Measurements from ENCODE around the gene EHD4.

Gene EHD4

GRCh38 chr15:41969851-41970431, 2.4 kb downstream of the EHD4 start:
- Histone ChIP-seq H3K27me3 (ENCODE audit: insufficient read depth, low read length, poor library complexity) (peaks cover 27% of the 10 kb centered on the region), H3K4me2 (ENCODE audit: insufficient read depth, low read length) (no peak overlapping the region), H3K9ac (ENCODE audit: low read depth, low read length) (no peak overlapping the region), H3K9me3 (ENCODE audit: insufficient read depth, low read length, severe bottlenecking) (no peaks in the 10 kb centered on the region), H3K27ac (ENCODE audit: low read length) (no peak overlapping the region), H2AFZ (ENCODE audit: low read depth, low read length) (no peak overlapping the region), H3K36me3 (ENCODE audit: insufficient read depth, low read length) (no peaks in the 10 kb centered on the region), H3K4me1 (ENCODE audit: insufficient read depth, low read length) (peaks cover 19% of the 10 kb centered on the region), H3K79me2 (ENCODE audit: insufficient read depth, low read length) (no peaks in the 10 kb centered on the region), H3K4me3 (ENCODE audit: low read depth in 1 of 2, low read length in 2 of 2) (no peak overlapping the region), H4K20me1 (ENCODE audit: insufficient read depth, low read length) (no peaks in the 10 kb centered on the region)
- ATAC-seq (ENCODE audit: insufficient read depth, low read depth) = no peak
- no peak for DNase-seq
- TF ChIP-seq CTCF (IDR thresholded peaks at IDR 0.05; ENCODE audit: borderline replicate concordance, extremely low read depth, low read length, poor library complexity, severe bottlenecking) (no peak), EZH2 (IDR thresholded peaks at IDR 0.05; ENCODE audit: borderline replicate concordance, low read depth, low read length, severe bottlenecking) (no peak)

- Histone ChIP-seq H3K9ac (ENCODE audit: low read depth, low read length) (no peak overlapping the region), H3K4me3 (ENCODE audit: low read depth in 1 of 2, low read length in 2 of 2) (no peak overlapping the region), H3K27me3 (ENCODE audit: insufficient read depth, low read length, poor library complexity) (peaks cover 22% of the 10 kb centered on the region), H3K79me2 (ENCODE audit: insufficient read depth, low read length) (no peaks in the 10 kb centered on the region), H3K36me3 (ENCODE audit: insufficient read depth, low read length) (no peaks in the 10 kb centered on the region), H2AFZ (ENCODE audit: low read depth, low read length) (no peak overlapping the region), H3K4me1 (ENCODE audit: insufficient read depth, low read length) (peaks cover 19% of the 10 kb centered on the region), H3K4me2 (ENCODE audit: insufficient read depth, low read length) (no peak overlapping the region), H3K27ac (ENCODE audit: low read length) (no peak overlapping the region), H3K9me3 (ENCODE audit: insufficient read depth, low read length, severe bottlenecking) (no peaks in the 10 kb centered on the region), H4K20me1 (ENCODE audit: insufficient read depth, low read length) (no peaks in the 10 kb centered on the region)
- TF ChIP-seq CTCF (IDR thresholded peaks at IDR 0.05; ENCODE audit: borderline replicate concordance, extremely low read depth, low read length, poor library complexity, severe bottlenecking) (no peak), EZH2 (IDR thresholded peaks at IDR 0.05; ENCODE audit: borderline replicate concordance, low read depth, low read length, severe bottlenecking) (no peak)
- ATAC-seq (ENCODE audit: insufficient read depth, low read depth) (no peak), DNase-seq (no peak)
These were observed 3.7 kb downstream of the EHD4 start for GRCh38 chr15:41968701-41969100.

- no peaks in the 10 kb centered on the region for H3K79me2 ChIP-seq (ENCODE audit: insufficient read depth, low read length)
These were observed 4.7 kb downstream of the EHD4 start for GRCh38 chr15:41967506-41968206.

More at GRCh38 chr15:41967506-41968206, 4.7 kb downstream of the EHD4 start:
- ATAC-seq (ENCODE audit: insufficient read depth, low read depth) (no peak), DNase-seq (no peak)
- no peak overlapping the region for H3K9ac ChIP-seq (ENCODE audit: low read depth, low read length)
- no peaks in the 10 kb centered on the region for H3K36me3 ChIP-seq (ENCODE audit: insufficient read depth, low read length)
- no peak overlapping the region for H3K4me3 ChIP-seq (ENCODE audit: low read depth in 1 of 2, low read length in 2 of 2)
- peaks cover 19% of the 10 kb centered on the region for H3K27me3 ChIP-seq (ENCODE audit: insufficient read depth, low read length, poor library complexity)
- H4K20me1 ChIP-seq (ENCODE audit: insufficient read depth, low read length) = no peaks in the 10 kb centered on the region
- H3K9me3 ChIP-seq (ENCODE audit: insufficient read depth, low read length, severe bottlenecking) = no peaks in the 10 kb centered on the region
- H3K4me1 ChIP-seq (ENCODE audit: insufficient read depth, low read length) = peaks cover 14% of the 10 kb centered on the region
- H2AFZ ChIP-seq (ENCODE audit: low read depth, low read length) = no peak overlapping the region
- H3K4me2 ChIP-seq (ENCODE audit: insufficient read depth, low read length) = no peak overlapping the region
- TF ChIP-seq CTCF (IDR thresholded peaks at IDR 0.05; ENCODE audit: borderline replicate concordance, extremely low read depth, low read length, poor library complexity, severe bottlenecking) (no peak), EZH2 (IDR thresholded peaks at IDR 0.05; ENCODE audit: borderline replicate concordance, low read depth, low read length, severe bottlenecking) (no peak)
- H3K27ac ChIP-seq (ENCODE audit: low read length) = no peak overlapping the region

Data from DND-41 (cell line).